Stimulated activated CD8-positive, alpha-beta memory T cell treated with anti-CD3 and anti-CD28 coated beads, Interleukin-15, amount 100 ng/mL, for 24 hours (primary cell): ENCODE measurements around the gene GPR179.

Experiments used
- DNase-seq: peaks from one replicate; pipeline ENCODE4 v3.0.0-alpha.2; 2020; ENCODE audit warnings: low read depth

Gene GPR179, protein sequence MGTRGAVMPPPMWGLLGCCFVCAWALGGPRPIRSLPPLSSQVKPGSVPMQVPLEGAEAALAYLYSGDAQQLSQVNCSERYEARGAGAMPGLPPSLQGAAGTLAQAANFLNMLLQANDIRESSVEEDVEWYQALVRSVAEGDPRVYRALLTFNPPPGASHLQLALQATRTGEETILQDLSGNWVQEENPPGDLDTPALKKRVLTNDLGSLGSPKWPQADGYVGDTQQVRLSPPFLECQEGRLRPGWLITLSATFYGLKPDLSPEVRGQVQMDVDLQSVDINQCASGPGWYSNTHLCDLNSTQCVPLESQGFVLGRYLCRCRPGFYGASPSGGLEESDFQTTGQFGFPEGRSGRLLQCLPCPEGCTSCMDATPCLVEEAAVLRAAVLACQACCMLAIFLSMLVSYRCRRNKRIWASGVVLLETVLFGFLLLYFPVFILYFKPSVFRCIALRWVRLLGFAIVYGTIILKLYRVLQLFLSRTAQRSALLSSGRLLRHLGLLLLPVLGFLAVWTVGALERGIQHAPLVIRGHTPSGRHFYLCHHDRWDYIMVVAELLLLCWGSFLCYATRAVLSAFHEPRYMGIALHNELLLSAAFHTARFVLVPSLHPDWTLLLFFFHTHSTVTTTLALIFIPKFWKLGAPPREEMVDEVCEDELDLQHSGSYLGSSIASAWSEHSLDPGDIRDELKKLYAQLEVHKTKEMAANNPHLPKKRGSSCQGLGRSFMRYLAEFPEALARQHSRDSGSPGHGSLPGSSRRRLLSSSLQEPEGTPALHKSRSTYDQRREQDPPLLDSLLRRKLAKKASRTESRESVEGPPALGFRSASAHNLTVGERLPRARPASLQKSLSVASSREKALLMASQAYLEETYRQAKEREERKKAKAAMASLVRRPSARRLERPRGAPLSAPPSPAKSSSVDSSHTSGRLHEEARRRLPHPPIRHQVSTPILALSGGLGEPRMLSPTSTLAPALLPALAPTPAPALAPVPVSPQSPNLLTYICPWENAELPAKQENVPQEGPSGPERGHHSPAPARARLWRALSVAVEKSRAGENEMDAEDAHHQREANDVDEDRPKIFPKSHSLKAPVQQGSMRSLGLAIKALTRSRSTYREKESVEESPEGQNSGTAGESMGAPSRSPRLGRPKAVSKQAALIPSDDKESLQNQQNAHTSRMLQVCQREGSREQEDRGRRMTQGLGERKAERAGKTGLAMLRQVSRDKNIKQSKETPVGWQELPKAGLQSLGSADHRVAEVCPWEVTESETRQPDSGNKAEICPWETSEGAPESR (N-terminal part only)

DNA sequence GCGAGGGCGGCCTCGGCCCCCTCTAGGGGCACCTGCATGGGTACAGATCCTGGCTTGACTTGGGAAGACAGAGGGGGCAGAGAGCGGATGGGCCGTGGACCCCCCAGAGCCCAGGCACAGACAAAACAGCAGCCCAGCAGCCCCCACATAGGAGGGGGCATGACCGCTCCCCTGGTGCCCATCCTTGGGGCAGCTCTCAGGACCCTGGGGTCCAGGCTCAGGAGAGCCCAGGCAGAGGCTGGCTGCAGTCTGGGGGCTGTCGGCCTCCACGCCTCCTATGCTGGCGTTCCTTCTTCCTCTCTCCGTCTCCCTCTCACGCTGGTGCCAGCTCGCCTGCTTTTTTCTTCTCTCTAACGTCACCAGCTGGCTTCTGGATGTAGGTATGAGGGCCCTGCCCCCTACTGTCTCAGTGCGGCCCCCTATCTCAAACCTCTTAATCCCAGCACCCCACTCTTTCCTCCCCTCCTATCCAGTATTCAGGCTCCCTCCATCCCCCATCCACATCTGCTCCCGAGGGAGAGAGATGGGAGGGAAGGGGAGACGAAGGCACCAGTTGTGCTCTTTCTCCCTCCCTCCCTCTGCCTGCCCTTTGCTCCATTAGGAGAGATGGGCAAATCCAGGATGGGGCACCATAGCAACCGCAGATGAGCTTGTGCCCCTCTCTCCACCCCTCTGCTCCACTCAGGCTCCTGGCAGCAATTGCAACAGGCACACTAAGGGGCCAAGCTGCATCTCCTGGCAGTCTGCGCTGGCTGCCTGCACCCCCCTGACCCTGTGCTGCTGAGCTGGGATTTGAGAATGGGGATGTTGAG is at the start of gene GPR179:
TSS of gene GPR179 (minus strand) at position 349 of the 812 bp plus-strand sequence. CDS start at position 182, 167 bp downstream.
- no peak for DNase-seq

DNA sequence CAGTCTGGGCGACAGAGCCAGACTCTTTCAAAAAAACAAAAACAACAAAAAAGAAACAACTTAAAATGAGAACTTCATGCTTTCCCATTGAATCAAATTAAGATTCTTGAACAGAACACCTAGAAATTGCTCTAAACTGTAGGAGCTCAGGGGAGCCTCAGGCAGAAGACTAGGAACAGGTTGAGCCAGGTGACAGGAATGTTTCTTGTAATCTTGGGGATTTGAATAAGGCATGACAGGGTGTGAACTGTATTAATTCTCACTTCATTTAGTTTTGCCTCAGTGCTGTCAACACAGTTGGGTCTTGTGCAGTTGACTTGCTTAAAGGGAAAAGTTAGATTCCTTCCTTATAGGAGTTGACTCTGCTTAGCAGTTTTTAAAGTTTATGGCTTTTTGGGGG is 35.7 kb upstream of the GPR179 start:
- DNase-seq: no peak

DNA sequence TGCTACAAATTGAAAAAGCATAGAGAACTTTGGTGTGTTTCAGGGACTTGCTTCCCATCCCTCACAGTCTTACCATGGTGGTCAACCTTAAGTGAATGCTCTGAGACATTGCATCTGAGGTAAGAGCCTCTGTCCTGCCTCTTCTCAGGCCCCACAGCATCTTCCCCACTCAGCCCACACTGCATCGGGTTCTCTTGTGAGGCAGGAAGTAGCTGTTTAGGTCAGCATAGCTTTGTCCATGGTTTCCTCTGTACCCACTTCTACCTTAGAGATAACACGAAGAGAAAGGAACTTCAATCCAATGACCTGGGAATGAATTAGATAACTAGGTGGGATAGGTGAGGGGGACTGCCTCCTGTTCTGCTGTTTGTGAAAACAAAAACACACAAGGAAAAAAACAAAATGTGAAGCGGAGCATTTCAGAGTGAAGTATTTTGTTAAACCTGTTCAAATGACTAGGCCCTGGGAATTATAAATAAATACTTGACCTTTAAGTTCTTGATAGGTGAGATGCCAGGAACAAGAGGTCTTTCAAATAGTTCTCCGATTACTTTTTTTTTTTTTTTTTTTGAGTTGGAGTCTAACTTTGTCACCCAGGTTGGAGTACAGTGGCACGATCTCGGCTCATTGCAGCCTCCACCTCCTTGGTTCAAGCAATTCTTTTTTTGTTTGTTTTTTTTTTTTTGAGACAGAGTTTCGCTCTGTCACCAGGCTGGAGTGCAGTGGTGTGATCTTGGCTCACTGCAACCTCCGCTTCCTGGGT is 25.5 kb upstream of the GPR179 start:
- DNase-seq: no peak

DNA sequence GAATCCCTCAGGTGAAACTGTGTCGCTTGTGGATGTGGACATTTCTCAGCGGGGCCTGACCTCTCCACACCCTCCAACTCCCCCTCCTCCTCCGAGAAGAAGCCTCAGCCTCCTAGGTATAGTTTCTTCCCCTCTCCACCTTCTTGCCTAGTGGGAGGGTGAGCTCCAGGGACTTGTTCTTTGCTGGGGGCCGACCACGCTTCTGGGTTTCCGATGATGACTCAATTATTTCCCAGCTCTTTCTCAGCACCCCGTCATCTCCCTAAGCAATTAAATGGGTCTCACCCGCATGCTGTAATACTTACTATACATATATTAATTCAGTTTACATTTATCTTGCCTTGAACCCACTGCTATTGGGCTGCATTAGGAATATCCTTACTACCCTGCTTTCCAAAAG is 21.0 kb upstream of the GPR179 start:
- no peak for DNase-seq

DNA sequence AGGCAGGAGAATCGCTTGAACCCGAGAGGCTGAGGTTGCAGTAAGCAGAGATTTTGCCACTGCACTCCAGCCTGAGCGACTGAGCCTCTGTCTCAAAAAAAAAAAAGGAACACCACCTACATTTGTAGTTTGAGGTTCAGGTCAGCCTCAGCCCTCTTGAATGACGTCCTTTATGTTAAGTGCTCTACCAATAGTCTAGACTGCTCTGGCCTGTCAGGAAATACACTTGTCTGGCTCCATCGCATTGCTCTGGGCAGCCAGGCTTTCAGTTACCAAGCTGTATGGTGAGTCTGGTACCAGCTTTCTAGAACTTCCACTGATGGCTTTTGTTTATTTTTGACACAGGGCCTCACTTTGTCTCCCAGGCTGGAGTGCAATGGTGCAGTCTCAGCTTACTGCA is 19.3 kb upstream of the GPR179 start:
- DNase-seq: no peak

DNA sequence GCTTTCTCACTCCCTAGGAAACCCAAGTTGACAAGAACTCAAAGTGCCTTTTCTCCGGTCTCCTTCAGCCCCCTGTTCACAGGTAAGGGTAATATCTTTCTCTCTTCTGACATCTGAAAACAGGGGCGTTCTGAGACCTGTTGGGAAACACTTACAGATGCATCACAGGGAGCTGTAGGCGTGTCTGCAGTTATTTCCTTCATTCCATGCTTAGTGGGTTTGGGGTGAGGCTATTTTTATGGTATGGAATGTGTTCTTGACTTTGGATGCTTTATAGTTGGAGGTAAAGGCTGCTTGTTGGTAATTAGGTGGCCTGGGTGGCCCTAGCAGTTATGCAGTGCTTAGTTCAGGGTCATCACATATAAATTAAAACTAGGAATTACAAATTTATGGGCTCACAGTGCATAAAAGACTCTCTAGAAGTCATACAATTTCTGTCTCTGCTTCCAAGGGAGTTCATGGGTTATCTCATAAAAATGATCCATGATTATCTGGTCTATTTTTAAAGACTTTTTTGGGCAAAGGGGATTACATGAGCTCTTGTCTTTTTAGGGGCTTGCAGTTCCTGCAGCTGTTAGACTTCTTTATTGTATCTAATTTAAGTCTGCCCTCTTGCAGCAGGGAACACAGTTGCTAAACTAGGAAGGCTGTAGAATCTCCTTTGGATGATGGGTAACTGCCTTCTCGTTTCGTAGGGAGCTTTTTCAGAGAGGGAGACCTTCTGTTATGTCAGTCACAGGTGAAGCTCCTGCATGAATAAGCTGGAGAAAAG is 18.1 kb upstream of the GPR179 start:
- DNase-seq: no peak

DNA sequence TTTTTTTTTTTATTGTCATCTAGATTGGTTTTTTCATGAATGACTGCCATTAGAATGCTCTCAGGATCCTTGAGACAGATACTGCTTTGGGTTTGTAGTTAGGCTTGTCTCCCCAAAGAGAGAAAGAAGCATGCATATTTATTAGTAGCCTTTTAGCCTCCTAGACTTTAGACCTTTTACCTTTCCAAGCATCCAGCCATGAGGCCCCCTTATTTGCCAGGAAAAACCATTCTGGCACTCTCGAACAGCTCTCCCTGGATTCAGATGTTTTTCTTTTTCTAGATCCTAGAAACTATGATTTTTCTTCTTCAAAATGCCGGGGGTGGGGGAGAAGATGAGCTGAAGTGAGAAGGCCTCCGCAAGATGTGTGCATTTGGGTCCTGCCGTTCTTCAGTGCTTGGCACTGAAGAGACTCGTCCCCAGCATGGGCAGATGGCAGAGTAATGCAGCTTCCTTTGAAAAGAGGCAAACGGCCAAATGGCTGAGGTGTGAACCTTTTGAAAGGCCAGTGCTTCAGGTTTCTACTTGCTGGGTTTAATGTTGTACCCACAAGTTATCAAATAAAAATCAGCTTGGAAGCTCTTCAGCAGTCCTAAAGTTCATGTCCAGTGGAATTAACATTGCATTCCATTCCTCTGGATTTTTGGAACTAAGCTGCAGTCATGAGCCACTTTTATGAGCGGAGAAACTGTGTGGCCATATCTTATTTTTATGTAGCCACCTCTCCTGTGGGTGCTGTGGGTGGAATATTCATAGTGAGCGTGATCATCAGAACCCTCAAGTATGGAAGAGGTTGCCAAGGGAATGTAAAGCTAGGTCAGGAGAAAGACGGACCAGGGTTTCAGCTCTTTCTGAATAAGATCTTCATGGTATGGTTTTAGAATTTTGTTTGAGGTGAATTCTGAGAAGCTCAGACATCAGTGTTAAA is 15.1 kb upstream of the GPR179 start:
- no peak for DNase-seq

DNA sequence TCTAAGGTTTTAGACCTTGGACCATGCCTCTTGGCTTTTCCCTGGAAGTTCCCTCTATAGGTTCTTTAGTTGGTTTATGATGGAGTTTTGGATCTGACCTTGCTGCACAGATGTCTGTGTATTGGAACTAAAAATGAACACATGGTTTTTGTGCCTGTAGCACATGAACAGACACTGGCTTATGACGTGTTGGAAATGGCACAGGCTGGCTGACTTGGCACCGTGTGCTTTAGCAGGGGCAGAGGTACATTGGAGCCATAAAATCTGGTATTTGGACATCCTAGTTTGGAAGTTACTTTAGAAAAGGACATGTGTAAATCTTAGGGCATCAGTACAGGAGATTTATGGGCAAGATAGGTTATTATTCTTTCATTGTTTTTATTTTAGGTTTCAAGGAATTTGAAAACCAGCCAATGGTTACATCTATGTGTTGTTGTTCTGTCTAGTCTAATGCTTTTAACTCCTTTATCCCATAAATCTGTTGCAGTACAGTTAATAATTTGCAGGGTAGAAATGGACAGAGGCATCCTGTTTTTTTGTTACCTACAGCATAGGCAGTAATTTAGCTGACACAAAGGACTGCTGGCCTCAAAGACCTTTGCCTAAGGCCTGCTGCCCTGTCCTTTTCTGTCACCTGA is 13.8 kb upstream of the GPR179 start:
- no peak for DNase-seq

DNA sequence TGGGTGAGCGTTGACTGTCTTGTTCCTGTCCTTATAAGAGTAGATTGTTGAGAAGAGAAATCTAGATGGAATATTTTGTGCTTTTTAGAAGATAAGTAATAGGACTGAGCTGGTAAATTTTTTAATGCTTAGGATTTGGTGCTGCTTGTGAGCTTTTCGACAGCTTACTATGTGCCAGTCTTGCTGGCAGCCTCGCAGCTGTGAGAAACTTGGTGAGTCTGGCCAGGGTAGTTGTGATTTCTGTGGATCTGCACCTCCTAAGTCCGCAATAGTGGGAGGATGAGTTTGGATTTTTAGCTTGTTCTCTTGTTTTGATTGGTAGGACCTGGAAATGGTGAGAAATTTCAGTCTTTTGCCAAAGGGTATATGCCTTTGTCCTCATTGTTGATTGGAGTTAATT is 11.5 kb upstream of the GPR179 start:
- no peak for DNase-seq

DNA sequence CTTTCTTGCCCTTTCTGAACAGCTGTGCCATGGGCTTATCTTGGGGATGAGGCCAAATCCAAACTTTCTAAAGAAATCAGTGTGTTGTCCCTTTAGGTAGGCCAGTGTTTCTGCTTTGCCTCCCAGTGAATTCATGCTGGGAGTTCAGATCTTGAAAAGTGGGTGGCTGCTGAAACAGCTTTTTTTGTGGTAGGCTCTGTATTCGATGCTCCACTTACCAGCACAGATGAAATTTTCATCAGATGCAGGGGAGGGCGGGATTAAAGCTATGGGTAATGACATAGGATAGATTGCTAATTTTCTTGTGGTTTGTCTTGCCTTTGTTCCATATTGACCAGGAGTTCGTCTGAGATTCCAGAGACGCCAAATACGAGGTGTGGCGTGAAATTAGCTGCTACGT is 10.7 kb upstream of the GPR179 start:
- no peak for DNase-seq

DNA sequence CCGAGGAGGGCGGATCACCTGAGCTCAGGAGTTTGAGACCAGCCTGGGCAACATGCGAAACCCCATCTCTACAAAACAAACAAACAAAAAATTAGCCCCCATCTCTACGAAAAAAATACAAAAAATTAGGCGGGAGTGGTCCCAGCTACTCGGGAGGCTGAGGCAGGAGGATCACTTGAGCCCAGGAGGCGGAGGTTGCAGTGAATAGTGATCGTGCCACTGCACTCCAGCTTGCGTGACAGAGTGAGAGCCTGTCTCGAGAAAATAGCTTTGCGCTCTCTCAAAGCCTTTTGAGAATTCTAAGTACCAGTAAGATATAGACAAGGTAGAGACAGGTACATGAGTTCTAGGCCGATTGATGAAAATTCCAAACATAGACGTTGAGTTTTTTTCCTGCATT is 9.9 kb upstream of the GPR179 start:
- no peak for DNase-seq

DNA sequence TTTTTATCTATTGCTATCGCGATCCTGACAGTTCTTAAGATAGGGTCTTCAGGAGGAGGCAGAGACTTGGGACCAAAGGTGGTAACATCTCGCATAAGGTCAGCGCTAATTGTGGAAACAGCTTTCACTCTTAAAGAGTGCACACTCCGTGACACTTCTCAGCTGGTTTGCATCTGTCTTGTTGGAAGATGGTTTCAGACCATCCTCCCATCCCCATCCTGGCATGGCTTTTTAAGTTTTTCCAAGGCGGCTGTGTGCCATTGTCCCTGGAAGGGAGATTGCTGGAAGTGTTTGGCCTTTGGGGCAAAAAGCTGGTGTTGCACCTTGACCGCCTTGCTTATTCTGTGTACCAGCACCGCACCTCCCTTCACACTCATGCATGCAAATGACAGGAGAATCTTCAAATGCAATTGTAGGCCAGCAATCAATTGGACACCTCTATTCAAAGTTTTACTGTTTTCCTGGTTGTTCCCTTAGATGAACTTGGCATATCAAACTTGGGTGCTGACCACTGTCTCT is 9.4 kb upstream of the GPR179 start:
- DNase-seq: no peak

DNA sequence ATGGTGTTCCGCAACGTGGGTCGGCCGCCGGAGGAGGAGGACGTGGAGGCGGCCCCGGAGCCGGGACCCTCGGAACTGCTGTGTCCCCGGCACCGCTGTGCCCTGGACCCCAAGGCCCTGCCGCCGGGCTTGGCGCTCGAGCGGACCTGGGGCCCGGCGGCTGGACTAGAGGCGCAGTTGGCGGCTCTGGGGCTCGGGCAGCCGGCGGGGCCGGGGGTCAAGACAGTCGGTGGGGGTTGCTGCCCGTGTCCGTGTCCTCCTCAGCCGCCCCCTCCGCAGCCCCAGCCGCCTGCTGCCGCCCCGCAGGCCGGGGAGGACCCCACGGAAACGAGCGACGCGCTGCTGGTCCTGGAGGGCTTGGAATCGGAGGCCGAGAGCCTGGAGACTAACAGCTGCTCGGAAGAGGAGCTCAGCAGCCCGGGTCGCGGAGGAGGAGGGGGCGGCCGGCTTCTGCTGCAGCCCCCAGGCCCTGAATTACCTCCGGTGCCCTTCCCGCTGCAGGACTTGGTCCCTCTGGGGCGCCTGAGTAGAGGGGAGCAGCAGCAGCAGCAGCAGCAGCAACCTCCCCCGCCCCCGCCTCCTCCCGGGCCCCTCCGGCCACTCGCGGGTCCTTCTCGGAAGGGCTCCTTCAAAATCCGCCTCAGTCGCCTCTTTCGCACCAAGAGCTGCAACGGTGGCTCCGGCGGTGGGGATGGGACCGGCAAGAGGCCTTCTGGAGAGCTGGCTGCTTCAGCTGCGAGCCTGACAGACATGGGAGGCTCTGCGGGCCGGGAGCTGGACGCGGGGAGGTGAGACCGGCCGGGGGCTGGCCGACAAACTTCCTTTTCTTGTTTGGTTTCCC is 8.7 kb upstream of the GPR179 start:
- no peak for DNase-seq

DNA sequence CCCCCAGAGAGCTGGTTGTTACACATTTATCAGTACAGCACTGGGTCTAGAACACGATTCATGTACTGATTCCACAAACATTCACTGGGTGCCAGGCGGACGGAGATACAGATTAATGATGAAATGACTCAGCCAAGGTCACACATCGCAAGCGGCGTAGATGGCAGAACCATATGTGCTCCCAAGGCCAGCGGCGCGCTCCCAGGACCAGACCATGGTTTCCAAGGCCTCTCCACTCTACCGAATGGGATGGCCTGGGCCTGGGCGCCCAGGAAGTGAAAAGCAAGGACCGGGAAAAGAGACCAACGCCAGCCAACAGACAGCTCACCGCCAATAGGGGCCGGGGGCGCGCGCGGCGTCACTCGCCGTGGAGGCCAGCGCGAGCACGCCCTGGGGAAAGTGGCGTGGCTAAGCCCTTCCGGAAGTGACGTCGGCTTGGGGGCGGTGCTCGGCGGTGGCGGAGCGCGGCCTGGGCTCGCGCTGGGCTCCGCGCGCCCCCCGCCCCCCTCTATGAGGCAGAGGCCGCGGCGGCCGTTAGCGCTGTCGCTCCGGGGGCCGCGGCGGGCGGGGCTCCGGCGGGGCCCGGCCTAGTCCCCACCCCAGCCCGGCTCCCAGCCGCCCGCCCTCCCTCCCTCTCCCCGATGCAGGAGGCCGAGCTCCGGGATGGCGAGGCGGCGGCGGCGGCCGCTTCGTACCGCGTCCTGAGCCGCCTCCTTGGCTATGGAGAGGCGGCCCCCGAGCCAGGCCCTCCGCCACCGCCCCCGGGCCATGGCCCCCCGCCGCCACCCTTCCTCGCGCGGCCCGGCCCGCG is 7.9 kb upstream of the GPR179 start, which contains the start of gene SOCS7:
TSS of gene SOCS7 (plus strand) at position 433 of the 811 bp plus-strand sequence. CDS start at position 642, 209 bp downstream.
- DNase-seq: peak; percentile 93

DNA sequence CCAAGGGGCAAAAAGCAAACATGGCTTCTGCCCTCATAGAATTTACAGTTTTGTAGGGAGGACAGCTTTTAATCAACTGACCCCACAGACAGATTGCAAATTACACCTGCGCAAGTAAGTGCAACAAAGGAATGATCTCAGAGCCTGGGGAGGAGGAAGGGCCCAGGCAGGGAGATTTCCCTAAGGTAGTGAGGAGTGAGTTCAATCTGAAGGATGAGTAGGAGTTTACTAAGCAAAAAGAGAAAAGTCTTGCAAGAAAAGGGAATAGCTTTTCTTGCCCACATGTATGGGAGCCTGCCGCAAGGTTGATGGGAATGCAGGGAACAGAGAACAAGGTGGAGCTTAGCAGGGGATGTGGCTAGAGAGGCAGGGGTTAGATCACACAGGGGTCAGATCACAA is 6.3 kb upstream of the GPR179 start:
- no peak for DNase-seq

DNA sequence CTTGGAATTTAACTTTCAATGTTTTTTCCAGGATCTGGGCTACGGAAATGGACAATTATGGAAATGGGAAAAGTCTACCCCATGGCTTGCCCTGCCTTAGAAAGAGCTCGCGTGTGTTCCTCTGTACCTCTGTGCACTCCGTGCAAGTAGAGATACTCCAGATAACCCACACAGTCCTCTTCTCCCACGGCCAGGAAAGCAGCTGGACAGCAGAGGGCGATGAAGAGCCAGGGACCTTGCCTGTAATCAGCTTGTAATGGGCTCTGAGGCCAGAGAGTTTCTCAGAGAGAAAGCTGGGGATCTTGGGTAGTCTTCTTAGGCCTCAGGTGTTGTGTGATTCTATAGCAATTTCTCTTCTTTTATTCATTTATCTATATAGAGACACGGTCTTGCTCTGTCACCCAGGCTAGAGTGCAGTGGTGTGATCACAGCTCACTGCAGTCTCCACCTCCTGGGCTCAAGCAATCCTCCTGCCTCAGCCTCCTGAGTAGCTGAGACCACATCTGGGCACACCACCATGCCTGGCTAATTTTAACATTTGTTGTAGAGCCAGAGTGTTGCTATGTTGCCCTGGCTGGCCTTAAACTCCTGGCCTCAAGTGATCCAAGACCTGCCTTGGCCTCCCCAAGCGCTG is 5.5 kb upstream of the GPR179 start:
- DNase-seq: peak; percentile 50
